GM12801 (cell line): Measurements from ENCODE around the gene OBSCN.

Experiments used
- CTCF ChIP-seq: IDR thresholded peaks from one replicate; pipeline ENCODE4 v1.5.1; 2011; ENCODE audit warnings: control low read depth; ENCODE audit not compliant: insufficient read length; ENCODE audit errors: extremely low read depth

OBSCN gene

GRCh38 chr1:228309326-228310067, 101.7 kb downstream of the OBSCN start:
- TF ChIP-seq CTCF, result no peak

GRCh38 chr1:228310162-228310792, 102.4 kb downstream of the OBSCN start:
- TF ChIP-seq CTCF, result no peak

- no peak for TF ChIP-seq CTCF
Observed at GRCh38 chr1:228311091-228311490, 103.2 kb downstream of the OBSCN start.

GRCh38 chr1:228312136-228312764, 104.4 kb downstream of the OBSCN start:
- no peak for TF ChIP-seq CTCF

- no peak for TF ChIP-seq CTCF
Observed at GRCh38 chr1:228313536-228314277, 105.9 kb downstream of the OBSCN start.

- TF ChIP-seq CTCF, result no peak
Observed at GRCh38 chr1:228314315-228314657, 106.4 kb downstream of the OBSCN start.

- no peak for TF ChIP-seq CTCF
Observed at GRCh38 chr1:228314658-228315483, 107.0 kb downstream of the OBSCN start.
